GM18511 (cell line): ENCODE data around the gene TP63.
A peak's percentile ranks its signal among the peaks of the same experiment; 100 is the strongest.

Source experiments
- ATAC-seq: cut with Tn5 transposase; IDR thresholded peaks from one replicate; pipeline ENCODE4 v1.9.1; 2021; ENCODE audit warnings: mild to moderate bottlenecking, moderate library complexity; ENCODE audit not compliant: unreplicated experiment

Gene TP63

GRCh38 chr3:189842681-189843602, 211.8 kb downstream of the TP63 start:
- ATAC-seq, result no peak

- ATAC-seq, result no peak
These were observed 213.9 kb downstream of the TP63 start for GRCh38 chr3:189845069-189845468.

GRCh38 chr3:189848395-189849040, 217.3 kb downstream of the TP63 start:
- no peak for ATAC-seq

GRCh38 chr3:189849262-189849661, 218.1 kb downstream of the TP63 start:
- no peak for ATAC-seq

- no peak for ATAC-seq
These were observed 220.5 kb downstream of the TP63 start for GRCh38 chr3:189851682-189852081.

GRCh38 chr3:189853906-189854305, 222.7 kb downstream of the TP63 start:
- ATAC-seq, result no peak

GRCh38 chr3:189860296-189860695, 229.1 kb downstream of the TP63 start:
- ATAC-seq, result no peak

GRCh38 chr3:189862385-189862998, 231.3 kb downstream of the TP63 start:
- no peak for ATAC-seq

GRCh38 chr3:189863031-189863430, 231.8 kb downstream of the TP63 start:
- no peak for ATAC-seq

GRCh38 chr3:189868061-189868460, 236.9 kb downstream of the TP63 start:
- ATAC-seq, result no peak

GRCh38 chr3:189869165-189869564, 238.0 kb downstream of the TP63 start:
- ATAC-seq, result no peak

GRCh38 chr3:189871418-189871817, 240.2 kb downstream of the TP63 start:
- no peak for ATAC-seq

GRCh38 chr3:189883113-189883753, 252.0 kb downstream of the TP63 start:
- ATAC-seq, result peak; percentile 85

- no peak for ATAC-seq
These were observed 259.3 kb downstream of the TP63 start for GRCh38 chr3:189890496-189890895.

GRCh38 chr3:189896533-189896932, 265.3 kb downstream of the TP63 start:
- no peak for ATAC-seq

- ATAC-seq, result no peak
These were observed 266.2 kb downstream of the TP63 start for GRCh38 chr3:189897406-189897805.

GRCh38 chr3:189898559-189899153, 267.5 kb downstream of the TP63 start:
- ATAC-seq, result no peak

- ATAC-seq, result no peak
These were observed 268.0 kb downstream of the TP63 start for GRCh38 chr3:189899186-189899585.

GRCh38 chr3:189900578-189900977, 269.4 kb downstream of the TP63 start:
- ATAC-seq, result no peak

- ATAC-seq, result no peak
These were observed 270.3 kb downstream of the TP63 start for GRCh38 chr3:189901481-189901880.
